Measurements from ENCODE around the gene NUDT14. TPM values are rescaled to one million over a fixed set of nuclear protein-coding genes. Genes with fewer than 3 reads are reported as not detected.

Gene NUDT14
- total RNA-seq, 2 donors from 2014 or later: 17.1 to 18.9 TPM

GRCh38 chr14:105126981-105127329 lies 54.2 kb downstream of the NUDT14 start:
- no peak for TF ChIP-seq CTCF (IDR thresholded peaks at IDR 0.05)
- H3K9me3 ChIP-seq: peaks cover 0 to 33% of the 10 kb centered on the region in 2 donors
- H3K27me3 ChIP-seq: no peaks in the 10 kb centered on the region
- no peak for DNase-seq (ENCODE audit: low spot score)
- no peak overlapping the region for H3K4me3 ChIP-seq
- H3K27ac ChIP-seq: no peak overlapping the region
- no peaks in the 10 kb centered on the region for H3K4me1 ChIP-seq
- H3K36me3 ChIP-seq: no peaks in the 10 kb centered on the region

- TF ChIP-seq CTCF (IDR thresholded peaks at IDR 0.05): no peak
- peaks cover 0 to 33% of the 10 kb centered on the region in 2 donors for H3K9me3 ChIP-seq
- no peaks in the 10 kb centered on the region for H3K27me3 ChIP-seq
- no peak overlapping the region for H3K27ac ChIP-seq
- no peak for DNase-seq (ENCODE audit: low spot score)
- no peak overlapping the region for H3K4me3 ChIP-seq
- H3K4me1 ChIP-seq: no peaks in the 10 kb centered on the region
- no peaks in the 10 kb centered on the region for H3K36me3 ChIP-seq
Measured at GRCh38 chr14:105126126-105126980, 54.8 kb downstream of the NUDT14 start.

GRCh38 chr14:105124823-105125222 lies 56.3 kb downstream of the NUDT14 start:
- H3K4me1 ChIP-seq: no peaks in the 10 kb centered on the region
- no peaks in the 10 kb centered on the region for H3K27me3 ChIP-seq
- no peaks in the 10 kb centered on the region for H3K36me3 ChIP-seq
- H3K9me3 ChIP-seq: peaks cover 0 to 28% of the 10 kb centered on the region in 2 donors
- TF ChIP-seq CTCF (IDR thresholded peaks at IDR 0.05): no peak
- no peak overlapping the region for H3K4me3 ChIP-seq
- DNase-seq (ENCODE audit: low spot score): no peak
- H3K27ac ChIP-seq: no peak overlapping the region

GRCh38 chr14:105123981-105124765 lies 56.9 kb downstream of the NUDT14 start:
- no peaks in the 10 kb centered on the region for H3K27me3 ChIP-seq
- TF ChIP-seq CTCF (IDR thresholded peaks at IDR 0.05): no peak
- no peak for DNase-seq (ENCODE audit: low spot score)
- no peak overlapping the region for H3K4me3 ChIP-seq
- H3K9me3 ChIP-seq: peaks cover 0 to 28% of the 10 kb centered on the region in 2 donors
- no peak overlapping the region for H3K27ac ChIP-seq
- H3K36me3 ChIP-seq: no peaks in the 10 kb centered on the region
- H3K4me1 ChIP-seq: no peaks in the 10 kb centered on the region

GRCh38 chr14:105123064-105123665 lies 57.9 kb downstream of the NUDT14 start:
- H3K36me3 ChIP-seq: no peaks in the 10 kb centered on the region
- DNase-seq (ENCODE audit: low spot score): no peak

More at GRCh38 chr14:105123064-105123665, 57.9 kb downstream of the NUDT14 start:
- Histone ChIP-seq H3K27ac (no peak overlapping the region), H3K27me3 (no peaks in the 10 kb centered on the region), H3K9me3 (peaks cover 0 to 28% of the 10 kb centered on the region in 2 donors), H3K4me3 (no peak overlapping the region), H3K4me1 (no peaks in the 10 kb centered on the region)
- TF ChIP-seq CTCF (IDR thresholded peaks at IDR 0.05): no peak

Small RNAs within 50 kb of the gene (microRNA-seq; reads per million reads assigned to microRNA genes)
- gene MIR6765 (ENCODE audit: borderline number of aligned reads in 2 of 2, borderline replicate concordance in 1 of 2): 0 reads per million in 2 donors

Other genes starting within 250 kb of the NUDT14 start
- 10 to 100 TPM in 1 of 2 donors, 1 to 10 TPM in 1; 5.7 to 11.8 TPM for gene AHNAK2, start 202.9 kb downstream of the NUDT14 start, total RNA-seq
- 1 to 10 TPM; 2.0 to 2.2 TPM for gene CLBA1, start 195.5 kb downstream of the NUDT14 start, total RNA-seq
- gene CDCA4, start 160.2 kb downstream of the NUDT14 start, total RNA-seq: 1 to 10 TPM; 3.3 to 5.1 TPM
- 1 to 10 TPM in 1 of 2 donors, under 1 TPM in 1; 0.67 to 1.2 TPM for gene GPR132, start 115.9 kb downstream of the NUDT14 start, total RNA-seq
- gene JAG2, start 12.5 kb downstream of the NUDT14 start, total RNA-seq: 10 to 100 TPM; 14.5 to 17.3 TPM
- 10 to 100 TPM; 26.9 to 34.9 TPM for gene BTBD6, start 67.2 kb upstream of the NUDT14 start, total RNA-seq
- gene BRF1, start 119.7 kb upstream of the NUDT14 start, total RNA-seq: 10 to 100 TPM; 16.2 to 17.2 TPM
- gene PACS2, start 133.4 kb upstream of the NUDT14 start, total RNA-seq: 10 to 100 TPM; 55.0 to 59.7 TPM
- gene TEX22, start 217.2 kb upstream of the NUDT14 start, total RNA-seq: under 1 TPM in 1 of 2 donors, not detected in 1; 0.16 TPM
- gene MTA1, start 238.5 kb upstream of the NUDT14 start, total RNA-seq: 10 to 100 TPM; 51.9 to 61.7 TPM

Measured in right atrium auricular region (tissue), 2 donors.